GM19240 (cell line): Measurements from ENCODE around the gene VWCE.

Source experiments
- DNase-seq: peaks from one replicate; pipeline ENCODE4 v3.0.0; 2011; ENCODE audit warnings: low spot score; ENCODE audit not compliant: insufficient read length

Gene VWCE

DNA sequence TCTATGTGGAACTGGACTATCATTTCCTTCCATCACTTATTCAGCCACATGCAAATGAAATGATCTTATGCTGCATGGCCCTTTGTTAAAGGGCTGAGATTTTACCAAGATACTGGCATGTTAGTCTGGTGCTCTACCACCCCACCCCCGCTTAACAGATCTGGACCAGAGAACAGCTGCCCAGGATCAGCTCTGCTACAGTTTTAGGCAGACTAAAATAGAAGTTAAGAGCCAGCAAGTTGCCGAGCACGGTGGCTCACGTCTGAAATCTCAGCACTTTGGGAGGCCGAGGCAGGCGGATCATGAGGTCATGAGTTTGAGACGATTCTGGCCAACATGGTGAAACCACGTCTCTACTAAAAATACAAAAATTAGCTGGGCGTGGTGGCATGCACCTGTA lies 33.2 kb upstream of the VWCE start:
- no peak for DNase-seq

DNA sequence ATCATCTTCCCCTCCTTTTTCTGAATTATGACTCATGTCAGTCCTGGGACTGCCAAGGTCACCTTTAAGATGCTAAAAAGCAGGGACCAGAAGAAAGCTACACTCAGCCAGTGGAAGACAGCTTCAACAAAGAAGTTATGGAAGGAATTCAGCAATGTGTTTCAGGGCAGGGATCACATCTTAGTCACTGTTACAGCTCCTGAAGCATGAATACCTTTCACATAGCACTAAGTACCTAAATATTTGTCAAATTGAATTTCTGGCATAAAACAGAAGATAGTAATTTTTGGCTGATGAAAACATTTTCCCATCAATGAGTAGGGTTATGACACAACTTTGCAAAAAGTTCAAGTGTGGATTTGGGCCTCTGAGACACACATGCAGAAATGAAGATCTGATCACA lies 32.6 kb upstream of the VWCE start:
- no peak for DNase-seq

DNA sequence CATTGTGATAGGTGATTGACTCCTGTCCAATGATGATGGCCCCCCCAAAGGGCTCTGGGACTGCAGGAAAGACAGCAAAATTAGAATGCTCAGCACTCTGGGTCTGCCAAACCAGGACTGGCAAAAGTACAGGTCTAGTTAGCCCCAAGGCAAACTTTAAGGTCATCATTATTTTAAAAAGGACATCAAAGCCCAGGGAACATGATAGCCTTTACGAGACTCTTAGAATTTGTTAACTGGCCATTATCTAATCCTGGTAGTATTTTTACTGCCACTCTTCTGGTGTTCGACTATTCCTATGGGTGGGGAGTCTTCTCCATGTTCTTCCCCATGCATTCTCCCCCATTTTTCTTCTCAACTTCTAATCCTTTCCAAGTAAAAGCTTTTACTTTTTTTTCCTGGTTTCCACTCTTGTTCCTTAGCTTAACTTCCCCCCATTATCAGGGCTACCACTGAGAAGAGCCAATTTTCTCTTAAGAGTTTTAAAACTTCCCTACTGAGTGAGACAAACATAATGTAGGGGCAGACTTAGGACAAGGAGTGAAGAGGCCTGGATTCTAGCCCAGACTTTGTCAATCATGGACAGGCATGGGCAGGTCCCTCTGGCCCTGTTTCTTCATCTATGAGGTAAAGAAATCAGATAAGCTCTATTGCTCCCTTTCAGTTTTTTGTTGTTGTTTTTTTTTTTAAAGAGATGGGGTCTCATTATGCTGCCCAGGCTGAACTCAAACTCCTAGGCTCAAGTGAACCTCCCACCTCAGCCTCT lies 30.7 kb upstream of the VWCE start:
- no peak for DNase-seq

DNA sequence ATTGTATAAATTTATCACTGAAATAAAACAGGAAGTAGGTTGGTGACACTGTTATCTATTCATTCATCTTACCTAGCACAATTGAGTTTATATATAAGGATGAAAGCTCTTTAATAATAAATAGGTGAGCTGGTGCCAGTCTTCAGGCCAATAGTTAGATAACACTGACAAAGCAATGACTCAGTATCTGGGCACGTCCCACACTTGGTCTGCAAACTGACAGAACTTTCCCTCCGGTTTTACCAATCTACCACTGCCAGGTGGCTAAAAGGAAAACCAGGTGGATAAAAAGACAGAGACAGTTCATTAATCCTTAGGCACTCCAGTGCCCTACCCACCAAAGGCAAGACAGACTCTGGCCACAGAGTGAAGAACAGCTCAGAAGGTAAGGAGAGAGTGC lies 20.1 kb upstream of the VWCE start:
- no peak for DNase-seq

DNA sequence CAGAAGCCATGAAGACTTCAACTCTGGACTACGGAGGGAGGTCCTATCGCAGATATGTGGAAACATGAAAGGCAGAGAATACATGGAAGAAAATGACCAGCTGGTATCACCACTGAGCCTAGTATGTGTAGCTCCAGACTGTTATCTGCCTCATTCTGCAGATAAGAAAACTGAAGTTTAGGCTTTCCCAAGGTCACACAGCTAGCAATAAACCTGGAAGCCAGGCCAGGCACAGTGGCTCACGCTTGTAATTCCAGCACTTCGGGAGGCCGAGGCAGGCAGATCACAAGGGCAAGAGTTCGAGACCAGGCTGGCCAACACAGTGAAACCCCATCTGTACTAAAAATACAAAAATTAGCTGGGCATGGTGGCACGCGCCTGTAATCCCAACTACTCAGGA lies 15.6 kb upstream of the VWCE start:
- DNase-seq: no peak

DNA sequence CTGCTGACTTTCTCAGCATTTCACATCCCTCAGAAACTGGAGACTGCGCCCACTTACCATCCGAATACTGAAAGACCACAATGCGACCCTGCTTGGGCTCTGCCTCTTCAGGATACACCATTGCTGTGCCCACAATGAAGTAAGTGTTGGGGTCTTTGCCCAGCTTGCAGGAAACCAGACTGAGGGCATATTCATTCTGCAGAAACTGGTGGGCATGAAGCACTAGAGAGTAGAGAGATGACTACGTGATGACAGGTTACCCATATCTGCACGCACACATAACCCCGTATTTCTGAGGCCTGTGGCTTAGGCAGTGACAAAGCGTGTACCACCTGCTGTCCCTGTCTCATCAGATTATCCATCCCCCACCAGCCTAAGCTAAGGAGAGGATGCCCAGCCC lies 14.6 kb upstream of the VWCE start:
- no peak for DNase-seq

DNA sequence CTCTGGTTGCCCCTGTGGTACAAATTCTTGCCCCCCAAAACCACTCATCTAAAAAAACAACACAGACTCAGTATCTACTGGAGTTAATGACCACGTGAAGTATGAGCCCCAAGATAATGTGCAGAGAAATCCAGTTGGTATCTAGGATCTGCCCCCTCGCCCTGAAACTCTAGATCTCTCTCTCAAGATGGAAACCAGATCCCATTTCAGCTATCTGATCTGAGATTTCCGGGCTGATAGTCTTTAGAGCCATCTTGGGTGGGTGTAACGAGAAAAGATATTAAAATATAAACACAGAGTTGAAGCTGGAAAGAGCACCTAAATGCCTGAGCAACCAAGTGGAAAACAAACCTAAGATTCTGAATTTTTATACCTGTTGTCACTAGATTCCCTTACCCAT lies 14.0 kb upstream of the VWCE start:
- DNase-seq: no peak

DNA sequence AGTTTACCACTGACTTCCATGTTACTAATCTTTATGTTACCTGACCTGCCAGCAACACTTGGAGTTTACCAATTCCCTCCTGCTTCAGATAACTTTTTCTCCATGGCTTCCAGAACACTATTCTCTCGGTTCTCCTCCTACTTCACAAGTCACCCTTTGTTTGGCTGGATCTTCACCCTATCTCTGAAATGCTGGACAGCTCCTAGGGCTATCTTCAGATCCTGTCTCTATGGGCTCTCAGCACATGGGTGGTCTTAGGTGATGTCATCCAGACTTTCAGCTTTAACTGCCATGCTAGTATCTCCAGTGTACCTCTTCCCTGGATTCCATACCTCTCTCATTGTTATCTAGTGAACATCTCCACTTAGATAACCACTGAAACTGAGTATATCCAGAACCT lies 12.2 kb upstream of the VWCE start:
- DNase-seq: no peak

DNA sequence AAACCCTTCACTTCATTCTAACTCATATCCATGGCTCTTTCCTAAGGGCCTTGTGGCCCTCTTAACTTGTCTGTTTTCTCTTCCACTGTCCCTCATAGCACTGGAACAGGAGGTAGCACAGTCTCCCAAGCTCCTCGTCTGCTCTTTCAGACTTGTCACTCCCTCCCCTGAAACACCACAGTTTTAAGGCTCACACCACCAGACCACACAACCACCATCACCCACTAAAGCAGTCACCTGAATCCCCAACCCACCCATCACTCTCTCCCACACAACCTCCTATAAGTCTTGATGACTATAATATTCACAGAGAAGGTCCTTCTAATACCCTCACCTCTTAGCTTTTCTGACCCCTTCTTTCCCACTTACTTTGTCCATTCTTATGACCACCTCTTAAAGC lies 11.1 kb upstream of the VWCE start:
- DNase-seq: no peak

DNA sequence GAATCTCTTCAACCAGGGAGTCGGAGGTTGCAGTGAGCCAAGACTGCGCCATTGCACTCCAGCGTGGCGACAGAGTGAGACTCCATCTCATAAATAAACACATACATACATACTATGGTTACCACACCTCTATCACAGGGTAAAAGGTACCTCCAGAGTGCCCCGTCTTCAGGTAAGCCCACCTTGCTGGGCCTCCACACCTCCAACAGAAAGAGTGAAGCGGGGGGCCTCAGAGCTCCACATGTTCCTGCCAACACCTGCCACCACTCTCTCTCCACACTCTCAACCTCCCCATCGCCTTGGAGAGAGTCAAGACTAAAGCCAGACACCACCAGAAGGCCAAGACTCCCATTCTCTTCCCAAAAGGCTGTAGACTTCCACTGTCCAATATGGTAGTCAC lies 10.3 kb upstream of the VWCE start:
- no peak for DNase-seq

DNA sequence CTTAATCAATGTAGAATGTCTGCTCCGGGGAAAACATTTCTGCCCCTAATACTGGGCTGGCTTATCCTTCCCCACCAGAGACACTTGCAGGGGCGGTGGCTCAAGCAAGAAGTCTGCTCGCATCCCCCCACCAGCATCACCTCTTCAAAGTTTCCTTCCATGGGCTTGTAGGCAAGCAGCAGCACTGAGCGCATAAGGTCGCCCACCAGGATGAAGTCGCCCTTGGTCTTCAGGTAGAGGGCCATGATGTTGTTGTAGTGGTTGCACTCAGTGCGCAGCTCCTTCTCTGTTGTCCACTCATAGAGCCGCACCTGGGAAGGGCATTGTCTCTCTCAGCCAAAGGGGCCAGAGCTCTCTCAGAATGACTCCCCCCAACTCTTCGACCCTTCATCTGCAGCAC lies 8.6 kb upstream of the VWCE start:
- DNase-seq: no peak

DNA sequence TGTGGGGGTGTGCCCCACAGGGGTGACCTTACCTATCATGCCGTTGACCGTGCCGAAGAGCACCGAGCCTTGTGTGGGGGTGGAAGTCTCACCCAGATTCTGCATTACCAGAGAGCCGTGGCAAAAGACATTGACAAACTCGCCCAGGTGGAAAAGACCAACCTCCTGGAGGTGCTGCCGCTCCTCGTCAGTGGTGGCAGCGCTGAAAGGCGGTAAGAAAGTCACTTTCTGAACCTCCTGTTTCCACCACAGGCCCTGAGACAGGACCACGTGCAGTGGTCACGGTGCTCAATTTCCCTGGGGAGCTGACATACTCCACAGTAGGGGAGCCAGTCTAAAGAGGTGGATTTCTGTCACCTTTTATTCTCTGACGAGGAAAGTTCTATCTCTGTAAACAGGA lies 7.4 kb upstream of the VWCE start:
- DNase-seq: no peak

DNA sequence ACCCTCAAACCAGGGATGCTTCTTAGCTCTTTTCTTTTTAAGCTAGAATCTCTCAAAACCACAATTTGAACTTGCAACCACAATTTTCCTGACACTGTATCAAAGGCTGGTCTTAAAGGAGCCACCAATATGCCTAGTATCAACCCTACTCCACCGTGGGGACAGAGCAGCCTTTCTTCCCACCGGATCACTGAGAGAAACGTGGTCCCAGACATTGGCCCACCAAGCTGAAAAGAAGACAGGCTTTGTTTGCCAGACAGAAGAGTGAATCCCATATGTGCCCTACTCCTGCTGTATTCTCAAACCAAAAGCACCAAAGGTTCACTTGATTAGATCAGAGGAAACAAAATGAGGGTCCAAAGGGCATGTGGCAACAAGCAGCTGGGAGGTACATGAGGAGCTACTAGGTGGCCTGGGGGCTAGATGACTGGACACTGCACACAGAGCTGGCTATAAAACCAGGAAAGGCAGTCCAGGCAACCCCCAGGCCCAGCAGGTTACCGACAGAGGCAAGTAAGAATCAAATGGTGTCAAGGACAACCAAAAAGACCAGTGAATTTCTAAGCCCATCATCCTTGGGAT lies 3.6 kb upstream of the VWCE start:
- no peak for DNase-seq

DNA sequence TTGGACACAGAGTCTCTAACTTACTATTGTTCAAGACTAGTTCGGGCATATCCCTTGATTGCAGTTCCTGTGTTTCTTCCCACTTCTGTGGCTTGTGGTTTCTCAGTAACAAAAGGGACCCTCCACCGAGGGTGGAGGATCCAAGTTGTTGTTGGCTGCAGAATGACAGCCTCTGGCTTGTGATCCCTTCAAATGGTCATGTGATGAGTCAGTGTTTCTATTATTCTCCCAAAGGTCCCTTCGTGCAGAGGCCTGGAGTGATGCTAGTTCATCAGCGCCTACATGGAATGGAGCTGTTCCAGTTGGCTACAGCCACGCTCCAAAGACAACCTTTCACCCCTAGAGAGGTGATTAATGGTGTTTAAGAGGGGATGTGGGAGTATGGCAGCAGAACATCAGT lies 2.6 kb upstream of the VWCE start:
- DNase-seq: no peak

DNA sequence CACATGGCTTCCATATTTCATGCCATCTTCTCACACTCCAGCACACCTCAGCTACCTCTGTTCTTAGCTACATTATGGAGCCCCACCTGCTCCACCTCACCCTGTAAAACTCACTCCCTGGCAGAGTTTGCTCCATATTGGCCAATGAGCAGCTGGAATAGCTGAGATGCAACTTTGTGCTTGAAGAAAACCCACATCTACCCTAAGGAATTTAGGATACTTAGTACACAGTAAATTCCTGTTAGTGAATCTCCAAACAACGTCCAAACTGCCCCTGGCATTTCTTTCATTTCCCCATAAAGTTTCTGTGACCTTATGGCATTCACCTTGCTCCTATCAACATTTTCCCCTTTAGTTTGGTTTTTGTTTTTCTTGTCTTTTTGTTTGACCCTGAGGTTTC lies 2.2 kb upstream of the VWCE start:
- no peak for DNase-seq

DNA sequence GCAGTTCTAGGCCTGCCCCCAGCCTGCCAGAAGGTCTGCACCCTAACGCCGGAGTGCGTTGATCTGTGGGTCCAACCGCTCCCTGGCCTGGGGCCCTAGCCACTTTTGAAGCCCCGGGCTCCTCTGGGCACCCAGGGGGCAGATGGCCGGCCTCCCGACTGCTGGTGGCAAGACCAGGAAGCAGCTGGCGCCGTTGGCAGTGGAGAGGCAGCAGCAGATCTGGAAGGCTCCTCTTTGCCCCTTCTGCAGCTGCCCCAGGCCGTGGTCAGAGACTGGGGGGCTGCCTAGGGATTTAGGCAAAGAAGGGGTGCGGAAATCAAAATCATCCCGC lies 445 bp upstream of the VWCE start:
- DNase-seq: no peak

DNA sequence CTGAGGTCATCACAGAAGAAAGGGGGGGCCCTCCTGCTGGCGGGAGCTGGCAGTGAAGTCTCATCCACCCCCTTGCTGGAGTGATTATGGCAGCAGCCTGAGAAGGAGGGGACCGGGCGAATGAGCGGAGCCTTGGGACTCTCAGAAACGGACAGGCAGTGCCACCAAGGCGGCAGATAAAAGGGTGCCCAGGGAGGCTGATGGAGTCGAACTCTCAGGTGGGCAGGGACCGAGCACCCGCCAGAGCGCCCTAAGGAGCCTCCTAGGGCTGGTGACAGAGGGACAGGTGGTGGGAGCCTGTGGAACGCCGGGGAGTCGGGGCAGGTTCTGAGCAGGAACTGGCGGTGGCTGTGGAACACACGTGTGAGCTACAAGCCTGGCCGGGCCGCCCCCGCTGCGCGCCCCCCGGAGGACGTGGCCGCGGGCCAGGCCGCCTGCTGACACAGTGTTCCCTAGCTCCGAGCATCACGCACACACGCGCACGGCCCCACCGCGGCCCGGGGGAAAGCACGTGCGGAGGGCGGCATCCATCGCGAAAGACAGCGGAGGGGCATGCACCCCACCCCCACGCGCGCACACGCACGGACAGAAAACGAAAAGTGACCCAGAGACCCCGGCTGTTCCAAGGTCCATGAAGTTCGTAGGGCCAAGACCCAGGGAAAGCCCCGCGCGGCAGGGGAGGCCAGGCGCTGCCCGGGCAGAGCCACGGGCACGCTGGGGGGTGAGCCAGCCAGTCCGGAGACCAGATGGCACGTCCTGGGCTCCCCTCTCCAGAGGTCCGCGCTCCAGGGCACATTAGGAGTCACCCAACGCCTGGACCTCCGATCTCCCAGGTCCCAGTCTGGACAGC lies 1.0 kb downstream of the VWCE start:
- DNase-seq: no peak

DNA sequence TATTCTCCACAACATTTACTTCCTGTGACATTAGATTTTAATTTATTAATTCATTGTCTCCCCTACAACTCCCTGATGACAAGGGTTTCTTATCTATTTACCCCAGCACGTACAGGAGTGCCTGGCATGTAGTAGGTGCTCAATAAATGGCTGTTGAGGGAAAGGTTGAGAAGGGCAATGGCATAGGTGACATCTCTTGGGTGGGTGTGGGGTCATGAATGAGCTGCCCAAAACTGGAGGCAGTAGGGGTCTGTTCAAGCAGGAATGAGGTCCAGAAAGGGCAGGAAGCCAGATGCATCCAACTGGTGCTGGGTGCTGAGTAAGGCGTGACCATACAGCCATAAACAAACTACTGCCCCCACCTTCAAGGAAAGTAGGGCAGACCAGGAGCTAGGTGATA lies 2.8 kb downstream of the VWCE start:
- DNase-seq: no peak

DNA sequence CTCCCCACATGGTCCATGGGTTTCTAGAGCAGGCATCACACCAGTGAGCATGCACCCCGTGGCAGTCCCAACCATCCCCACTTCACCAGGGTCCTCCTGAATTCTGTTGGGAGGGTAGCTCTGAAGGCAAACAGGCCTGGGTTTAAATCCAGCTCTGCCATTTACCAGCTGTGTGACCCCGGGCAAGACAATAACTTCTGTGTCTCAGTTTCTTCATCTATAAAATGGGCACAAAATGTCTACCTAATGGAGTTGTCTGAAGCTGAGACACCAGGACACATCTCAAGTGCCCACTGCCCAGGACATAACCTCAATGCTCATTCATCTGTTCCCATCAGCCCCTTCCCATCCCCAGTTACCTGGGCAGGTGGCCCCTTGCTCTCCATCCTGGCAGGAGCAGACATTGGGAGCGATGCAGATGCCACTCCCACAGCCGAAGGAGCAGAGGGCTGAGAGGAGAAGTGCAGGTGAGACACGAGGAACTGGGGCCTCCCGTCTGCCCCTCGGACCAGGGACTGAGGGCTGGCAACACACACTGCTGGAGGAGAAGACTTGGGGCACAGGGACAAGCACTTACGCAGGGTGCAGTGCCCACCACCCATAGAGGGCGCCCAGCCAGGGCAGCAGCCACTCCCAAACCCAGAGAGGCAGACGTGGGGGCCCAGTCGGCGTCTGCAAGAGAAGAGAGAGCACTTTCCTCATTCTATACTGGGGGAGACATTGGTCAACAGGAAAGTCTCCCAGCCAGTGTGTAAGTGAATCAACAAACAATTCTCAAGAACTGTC lies 4.0 kb downstream of the VWCE start:
- DNase-seq: no peak

DNA sequence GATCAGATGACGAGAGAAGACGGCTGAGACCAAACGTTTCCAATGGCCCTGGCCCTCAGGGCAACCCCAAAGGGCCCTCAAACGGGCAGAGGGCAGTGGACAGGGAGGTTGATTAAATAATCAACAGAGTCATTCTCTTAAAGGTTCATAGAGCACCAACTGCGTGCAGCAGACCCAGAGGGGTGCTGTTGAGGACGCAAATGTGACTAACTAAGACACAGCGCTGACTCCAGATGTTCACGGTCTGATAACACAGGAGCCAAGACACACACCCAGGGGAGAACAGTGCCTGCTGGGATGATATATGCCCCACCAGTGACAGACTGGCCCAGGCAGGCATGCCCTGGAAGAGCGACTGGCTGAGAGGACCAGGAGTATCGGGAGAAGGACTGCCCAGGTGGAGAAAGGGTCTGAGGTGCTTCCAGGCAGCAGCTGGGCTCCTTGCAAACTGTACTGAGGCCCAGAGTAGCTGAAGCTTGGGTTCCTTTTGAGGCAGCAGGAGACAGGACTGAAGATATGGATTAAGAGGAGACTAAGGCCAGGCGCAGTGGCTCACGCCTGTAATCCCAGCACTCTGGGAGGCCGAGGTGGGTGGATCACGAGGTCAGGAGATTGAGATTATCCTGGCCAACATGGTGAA lies 7.7 kb downstream of the VWCE start:
- DNase-seq: no peak

DNA sequence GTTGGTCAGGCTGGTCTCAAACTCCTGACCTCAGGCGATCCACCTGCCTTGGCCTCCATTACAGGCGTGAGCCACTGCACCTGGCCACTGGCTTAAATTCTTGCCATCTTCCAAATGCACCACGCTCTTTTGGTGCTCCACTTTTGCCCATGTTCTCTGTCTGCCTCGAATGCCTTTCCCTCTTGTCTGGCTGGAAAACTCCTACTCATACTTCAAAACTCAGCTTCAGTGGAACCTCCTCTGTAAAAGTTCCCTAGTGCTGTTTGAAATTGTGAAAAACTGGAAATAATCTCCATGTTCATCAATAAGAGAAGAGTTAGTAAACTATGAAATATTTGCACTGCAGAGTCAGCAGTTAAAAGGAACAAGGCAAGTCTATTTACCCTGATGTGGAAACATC lies 11.5 kb downstream of the VWCE start:
- no peak for DNase-seq
